ENCODE data around the gene HEPACAM2. TPM values are rescaled to one million over a fixed set of nuclear protein-coding genes. Genes with fewer than 3 reads are reported as not detected.

HEPACAM2 gene
- polyA plus RNA-seq, 2 of the 4 experiments (the other 2 are of a cell fraction), result 0.05 TPM; not detected in 1

GRCh38 chr7:93196336-93196735, 29.9 kb downstream of the HEPACAM2 start:
- H3K27ac ChIP-seq, result no peak overlapping the region
- DNase-seq (ENCODE audit: low read depth in 1 of 2, low spot score in 1 of 2) (no peak), ATAC-seq (no peak), FAIRE-seq (no peak)
- TF ChIP-seq KDM1A (IDR thresholded peaks at IDR 0.05; ENCODE audit: low read depth) (no peak), HMGXB4 (CRISPR knock-in tag; IDR thresholded peaks at IDR 0.05; ENCODE audit: borderline replicate concordance) (no peak), ZFP36 (IDR thresholded peaks at IDR 0.05; ENCODE audit: borderline replicate concordance, partially characterized antibody) (no peak), ATOH8 (CRISPR knock-in tag; IDR thresholded peaks at IDR 0.05; ENCODE audit: low read depth) (no peak), FOXS1 (CRISPR knock-in tag; IDR thresholded peaks at IDR 0.05) (no peak), FOSL2 (IDR thresholded peaks at IDR 0.05) (no peak), FOSL2 (CRISPR knock-in tag; IDR thresholded peaks at IDR 0.05) (no peak), CHD4 (IDR thresholded peaks at IDR 0.05; ENCODE audit: borderline replicate concordance) (no peak), HOXB5 (CRISPR knock-in tag; IDR thresholded peaks at IDR 0.05) (no peak), MAZ (IDR thresholded peaks at IDR 0.05; ENCODE audit: borderline replicate concordance, low read depth, low read length) (no peak), ZC3H11A (IDR thresholded peaks at IDR 0.05) (no peak), MAFK (IDR thresholded peaks at IDR 0.05; ENCODE audit: partially characterized antibody) (no peak), HOXA7 (CRISPR knock-in tag; IDR thresholded peaks at IDR 0.05) (no peak), RNF2 (IDR thresholded peaks at IDR 0.05; ENCODE audit: borderline replicate concordance, low read depth) (no peak), ZNF302 (CRISPR knock-in tag; IDR thresholded peaks at IDR 0.05) (no peak), CBX2 (IDR thresholded peaks at IDR 0.05; ENCODE audit: borderline replicate concordance, low read depth) (no peak), BCL3 (IDR thresholded peaks at IDR 0.05) (no peak)
- TF ChIP-seq, protein P1, sequence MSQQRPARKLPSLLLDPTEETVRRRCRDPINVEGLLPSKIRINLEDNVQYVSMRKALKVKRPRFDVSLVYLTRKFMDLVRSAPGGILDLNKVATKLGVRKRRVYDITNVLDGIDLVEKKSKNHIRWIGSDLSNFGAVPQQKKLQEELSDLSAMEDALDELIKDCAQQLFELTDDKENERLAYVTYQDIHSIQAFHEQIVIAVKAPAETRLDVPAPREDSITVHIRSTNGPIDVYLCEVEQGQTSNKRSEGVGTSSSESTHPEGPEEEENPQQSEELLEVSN (IDR thresholded peaks at IDR 0.05; ENCODE audit: borderline replicate concordance, low read depth), result no peak
- TF ChIP-seq, protein P2, sequence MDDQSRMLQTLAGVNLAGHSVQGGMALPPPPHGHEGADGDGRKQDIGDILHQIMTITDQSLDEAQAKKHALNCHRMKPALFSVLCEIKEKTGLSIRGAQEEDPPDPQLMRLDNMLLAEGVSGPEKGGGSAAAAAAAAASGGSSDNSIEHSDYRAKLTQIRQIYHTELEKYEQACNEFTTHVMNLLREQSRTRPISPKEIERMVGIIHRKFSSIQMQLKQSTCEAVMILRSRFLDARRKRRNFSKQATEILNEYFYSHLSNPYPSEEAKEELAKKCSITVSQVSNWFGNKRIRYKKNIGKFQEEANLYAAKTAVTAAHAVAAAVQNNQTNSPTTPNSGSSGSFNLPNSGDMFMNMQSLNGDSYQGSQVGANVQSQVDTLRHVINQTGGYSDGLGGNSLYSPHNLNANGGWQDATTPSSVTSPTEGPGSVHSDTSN (IDR thresholded peaks at IDR 0.05), result no peak
- 28% methylated on average over 2 of the region's 2 CpGs for WGBS (ENCODE audit: missing lambda C conversion rate)
- no peaks in the 10 kb centered on the region for H3K4me1 ChIP-seq
- no peaks in the 10 kb centered on the region for H3K9me3 ChIP-seq
- POLR2A ChIA-PET, result no interaction called here
- no peak overlapping the region for H3K4me3 ChIP-seq
- H3K4me2 ChIP-seq, result no peak overlapping the region
- CTCF ChIA-PET, result no interaction called here

GRCh38 chr7:93194386-93194785, 31.9 kb downstream of the HEPACAM2 start:
- H3K4me1 ChIP-seq, result no peaks in the 10 kb centered on the region
- POLR2A ChIA-PET, result no interaction called here
- no peak overlapping the region for H3K4me2 ChIP-seq
- 4% methylated on average over 3 of the region's 3 CpGs for WGBS (ENCODE audit: missing lambda C conversion rate)
- H3K27ac ChIP-seq, result no peak overlapping the region
- no peak for TF ChIP-seq SMC3 (IDR thresholded peaks at IDR 0.05)
- no peak for TF ChIP-seq POLR2A (IDR thresholded peaks at IDR 0.05; ENCODE audit: low read length)
- no peak for TF ChIP-seq HOXB5 (CRISPR knock-in tag; IDR thresholded peaks at IDR 0.05)
- TF ChIP-seq FOSL2 (IDR thresholded peaks at IDR 0.05), result no peak
- no peak for TF ChIP-seq FOSL2 (CRISPR knock-in tag; IDR thresholded peaks at IDR 0.05)
- no peak for TF ChIP-seq KDM1A (IDR thresholded peaks at IDR 0.05; ENCODE audit: low read depth)
- no peak for TF ChIP-seq FOSB (CRISPR knock-in tag; IDR thresholded peaks at IDR 0.05)
- no peak for TF ChIP-seq NFE2L2 (conservative IDR thresholded peaks at IDR 0.05; ENCODE audit: low read length)
- no peak for TF ChIP-seq ATOH8 (CRISPR knock-in tag; IDR thresholded peaks at IDR 0.05; ENCODE audit: low read depth)
- TF ChIP-seq PHF8 (IDR thresholded peaks at IDR 0.05; ENCODE audit: borderline replicate concordance, low read depth), result no peak
- no peak for TF ChIP-seq RARB (CRISPR knock-in tag; IDR thresholded peaks at IDR 0.05)
- no peak for TF ChIP-seq HOXB13 (CRISPR knock-in tag; IDR thresholded peaks at IDR 0.05; ENCODE audit: low read depth)
- DNase-seq (ENCODE audit: low read depth in 1 of 2, low spot score in 1 of 2) (no peak), FAIRE-seq (peak; percentile 18), ATAC-seq (peak in 1 of 2 experiments; percentile 59; a peak in 1 of 6 replicates)
- CTCF ChIA-PET, result interaction anchor here (0.6 to 1.5 kb wide), 3 partner anchors 22 to 688 kb away, joined by 3 read pairs; no protein-coding TSS in a partner anchor
- no peak overlapping the region for H3K4me3 ChIP-seq
- H3K9me3 ChIP-seq, result no peaks in the 10 kb centered on the region
